SK-N-SH treated with all-trans-retinoic acid at 6 μM for 48 hours (cell line): ENCODE measurements around the gene PIP5K1C.
A peak's percentile ranks its signal among the peaks of the same experiment; 100 is the strongest.

ENCODE experiments used
- ATAC-seq: fragments of 200-7000 bp; cut with Tn5 transposase; 3 replicates; pipeline ENCODE4 v1.9.1; 2020; ENCODE audit warnings: mild to moderate bottlenecking, moderate library complexity
- ARNTL ChIP-seq: fragments of 450-650 bp; formaldehyde crosslinking; IDR thresholded peaks from 2 replicates; pipeline ENCODE4 v1.5.0; 2020; ENCODE audit warnings: low read depth, mild to moderate bottlenecking, moderate library complexity, borderline replicate concordance
- BACH2 ChIP-seq: fragments of 250-450 bp; sonication (Bioruptor Pico); IDR thresholded peaks from 2 replicates; pipeline ENCODE4 v1.9.0; 2021; ENCODE audit warnings: mild to moderate bottlenecking, borderline replicate concordance
- CSDC2 ChIP-seq: fragments of 250-450 bp; sonication (Bioruptor Pico); IDR thresholded peaks from 2 replicates; pipeline ENCODE4 v1.5.0; 2020; ENCODE audit warnings: mild to moderate bottlenecking, moderate library complexity
- ESRRG ChIP-seq: fragments of 250-450 bp; sonication (Bioruptor Pico); IDR thresholded peaks from 2 replicates; pipeline ENCODE4 v1.6.1; 2021; ENCODE audit warnings: mild to moderate bottlenecking
- GLIS3 ChIP-seq: fragments of 250-450 bp; sonication (Bioruptor Pico); IDR thresholded peaks from 2 replicates; pipeline ENCODE4 v1.5.0; 2020; ENCODE audit warnings: mild to moderate bottlenecking, moderate library complexity
- ISL1 ChIP-seq: fragments of 250-450 bp; sonication (Bioruptor Pico); IDR thresholded peaks from 2 replicates; pipeline ENCODE4 v2.1.2; 2022; ENCODE audit warnings: mild to moderate bottlenecking, moderate library complexity
- OSR1 ChIP-seq: fragments of 250-450 bp; sonication (Bioruptor Pico); IDR thresholded peaks from 2 replicates; pipeline ENCODE4 v1.8.0; 2022; ENCODE audit warnings: moderate library complexity, mild to moderate bottlenecking, inconsistent platforms
- PATZ1 ChIP-seq: fragments of 250-450 bp; sonication (Bioruptor Pico); IDR thresholded peaks from 2 replicates; pipeline ENCODE4 v1.8.0; 2020; ENCODE audit warnings: mild to moderate bottlenecking, moderate library complexity, borderline replicate concordance
- POU6F1 ChIP-seq: fragments of 250-450 bp; sonication (Bioruptor Pico); IDR thresholded peaks from 2 replicates; pipeline ENCODE4 v1.8.0; 2021; ENCODE audit warnings: low read depth, mild to moderate bottlenecking, moderate library complexity, borderline replicate concordance
- PPARA ChIP-seq: fragments of 250-450 bp; sonication (Bioruptor Pico); IDR thresholded peaks from 2 replicates; pipeline ENCODE4 v1.5.0; 2020; ENCODE audit warnings: mild to moderate bottlenecking, borderline replicate concordance
- RARB ChIP-seq: fragments of 250-450 bp; sonication (Bioruptor Pico); IDR thresholded peaks from 2 replicates; pipeline ENCODE4 v1.8.0; 2021; ENCODE audit warnings: mild to moderate bottlenecking, moderate library complexity
- SNAI2 ChIP-seq: fragments of 250-450 bp; sonication (Bioruptor Pico); IDR thresholded peaks from 2 replicates; pipeline ENCODE4 v1.5.0; 2020; ENCODE audit warnings: mild to moderate bottlenecking, moderate library complexity
- TCF4 ChIP-seq: fragments of 250-450 bp; sonication (Bioruptor Pico); IDR thresholded peaks from 2 replicates; pipeline ENCODE4 v1.8.0; 2021; ENCODE audit warnings: mild to moderate bottlenecking, moderate library complexity, borderline replicate concordance
- TOX ChIP-seq: fragments of 250-450 bp; sonication (Bioruptor Pico); IDR thresholded peaks from 2 replicates; pipeline ENCODE4 v1.8.0; 2021; ENCODE audit warnings: mild to moderate bottlenecking, moderate library complexity, borderline replicate concordance
- ZC3H10 ChIP-seq: fragments of 250-450 bp; sonication (Bioruptor Pico); IDR thresholded peaks from 2 replicates; pipeline ENCODE4 v1.5.1; 2021; ENCODE audit warnings: mild to moderate bottlenecking, moderate library complexity
- ZFP30 ChIP-seq: fragments of 450-650 bp; formaldehyde crosslinking; IDR thresholded peaks from 2 replicates; pipeline ENCODE4 v1.5.0; 2022; ENCODE audit warnings: mild to moderate bottlenecking, moderate library complexity
- ZNF565 ChIP-seq: fragments of 450-650 bp; formaldehyde crosslinking; conservative IDR thresholded peaks from 2 replicates; pipeline ENCODE4 v1.5.0; 2020; ENCODE audit warnings: low read depth, mild to moderate bottlenecking, moderate library complexity
- ZNF70 ChIP-seq: fragments of 450-650 bp; formaldehyde crosslinking; IDR thresholded peaks from 2 replicates; pipeline ENCODE4 v1.5.0; 2020; ENCODE audit warnings: mild to moderate bottlenecking, moderate library complexity
- ZNF8 ChIP-seq: fragments of 450-650 bp; formaldehyde crosslinking; IDR thresholded peaks from 2 replicates; pipeline ENCODE4 v1.5.0; 2020; ENCODE audit warnings: mild to moderate bottlenecking, moderate library complexity
- TF ChIP-seq, protein P1 (sequence below): fragments of 250-450 bp; sonication (Bioruptor Pico); IDR thresholded peaks from 2 replicates; pipeline ENCODE4 v1.5.0; 2020; ENCODE audit warnings: mild to moderate bottlenecking, moderate library complexity
- TF ChIP-seq, protein P2 (sequence below): fragments of 250-450 bp; sonication (Bioruptor Pico); IDR thresholded peaks from 2 replicates; pipeline ENCODE4 v1.5.1; 2021; ENCODE audit warnings: mild to moderate bottlenecking, moderate library complexity
- TF ChIP-seq, protein P3 (sequence below): fragments of 250-450 bp; sonication (Bioruptor Pico); IDR thresholded peaks from 2 replicates; pipeline ENCODE4 v1.5.1; 2020; ENCODE audit warnings: low read depth, mild to moderate bottlenecking, moderate library complexity

The PIP5K1C gene

GRCh38 chr19:3730457-3730958, 30.2 kb upstream of the PIP5K1C start:
- no peak for ATAC-seq
- TF ChIP-seq ZNF70 (CRISPR knock-in tag): no peak
- TF ChIP-seq ZC3H10 (CRISPR knock-in tag): no peak
- no peak for TF ChIP-seq ZNF565 (CRISPR knock-in tag)
- TF ChIP-seq ARNTL (CRISPR knock-in tag): no peak
- TF ChIP-seq ZFP30 (CRISPR knock-in tag): no peak
- no peak for TF ChIP-seq GLIS3 (CRISPR knock-in tag)
- TF ChIP-seq ZNF8: no peak
- TF ChIP-seq, protein P1, sequence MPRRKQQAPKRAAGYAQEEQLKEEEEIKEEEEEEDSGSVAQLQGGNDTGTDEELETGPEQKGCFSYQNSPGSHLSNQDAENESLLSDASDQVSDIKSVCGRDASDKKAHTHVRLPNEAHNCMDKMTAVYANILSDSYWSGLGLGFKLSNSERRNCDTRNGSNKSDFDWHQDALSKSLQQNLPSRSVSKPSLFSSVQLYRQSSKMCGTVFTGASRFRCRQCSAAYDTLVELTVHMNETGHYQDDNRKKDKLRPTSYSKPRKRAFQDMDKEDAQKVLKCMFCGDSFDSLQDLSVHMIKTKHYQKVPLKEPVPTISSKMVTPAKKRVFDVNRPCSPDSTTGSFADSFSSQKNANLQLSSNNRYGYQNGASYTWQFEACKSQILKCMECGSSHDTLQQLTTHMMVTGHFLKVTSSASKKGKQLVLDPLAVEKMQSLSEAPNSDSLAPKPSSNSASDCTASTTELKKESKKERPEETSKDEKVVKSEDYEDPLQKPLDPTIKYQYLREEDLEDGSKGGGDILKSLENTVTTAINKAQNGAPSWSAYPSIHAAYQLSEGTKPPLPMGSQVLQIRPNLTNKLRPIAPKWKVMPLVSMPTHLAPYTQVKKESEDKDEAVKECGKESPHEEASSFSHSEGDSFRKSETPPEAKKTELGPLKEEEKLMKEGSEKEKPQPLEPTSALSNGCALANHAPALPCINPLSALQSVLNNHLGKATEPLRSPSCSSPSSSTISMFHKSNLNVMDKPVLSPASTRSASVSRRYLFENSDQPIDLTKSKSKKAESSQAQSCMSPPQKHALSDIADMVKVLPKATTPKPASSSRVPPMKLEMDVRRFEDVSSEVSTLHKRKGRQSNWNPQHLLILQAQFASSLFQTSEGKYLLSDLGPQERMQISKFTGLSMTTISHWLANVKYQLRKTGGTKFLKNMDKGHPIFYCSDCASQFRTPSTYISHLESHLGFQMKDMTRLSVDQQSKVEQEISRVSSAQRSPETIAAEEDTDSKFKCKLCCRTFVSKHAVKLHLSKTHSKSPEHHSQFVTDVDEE (CRISPR knock-in tag): no peak
- no peak for TF ChIP-seq TCF4
- TF ChIP-seq ESRRG (CRISPR knock-in tag): no peak
- no peak for TF ChIP-seq PATZ1
- TF ChIP-seq, protein P2, sequence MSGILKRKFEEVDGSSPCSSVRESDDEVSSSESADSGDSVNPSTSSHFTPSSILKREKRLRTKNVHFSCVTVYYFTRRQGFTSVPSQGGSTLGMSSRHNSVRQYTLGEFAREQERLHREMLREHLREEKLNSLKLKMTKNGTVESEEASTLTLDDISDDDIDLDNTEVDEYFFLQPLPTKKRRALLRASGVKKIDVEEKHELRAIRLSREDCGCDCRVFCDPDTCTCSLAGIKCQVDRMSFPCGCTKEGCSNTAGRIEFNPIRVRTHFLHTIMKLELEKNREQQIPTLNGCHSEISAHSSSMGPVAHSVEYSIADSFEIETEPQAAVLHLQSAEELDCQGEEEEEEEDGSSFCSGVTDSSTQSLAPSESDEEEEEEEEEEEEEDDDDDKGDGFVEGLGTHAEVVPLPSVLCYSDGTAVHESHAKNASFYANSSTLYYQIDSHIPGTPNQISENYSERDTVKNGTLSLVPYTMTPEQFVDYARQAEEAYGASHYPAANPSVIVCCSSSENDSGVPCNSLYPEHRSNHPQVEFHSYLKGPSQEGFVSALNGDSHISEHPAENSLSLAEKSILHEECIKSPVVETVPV (CRISPR knock-in tag): no peak
- no peak for TF ChIP-seq ISL1 (CRISPR knock-in tag)
- no peak for TF ChIP-seq POU6F1 (CRISPR knock-in tag)
- no peak for TF ChIP-seq OSR1 (CRISPR knock-in tag)
- TF ChIP-seq SNAI2 (CRISPR knock-in tag): no peak
- TF ChIP-seq PPARA (CRISPR knock-in tag): no peak
- TF ChIP-seq TOX (CRISPR knock-in tag): no peak

- TF ChIP-seq ISL1 (CRISPR knock-in tag): no peak
- TF ChIP-seq SNAI2 (CRISPR knock-in tag): no peak
- TF ChIP-seq, protein P2 (CRISPR knock-in tag): no peak
- TF ChIP-seq ZNF70 (CRISPR knock-in tag): no peak
- no peak for TF ChIP-seq OSR1 (CRISPR knock-in tag)
- no peak for TF ChIP-seq PPARA (CRISPR knock-in tag)
- TF ChIP-seq GLIS3 (CRISPR knock-in tag): no peak
- no peak for TF ChIP-seq RARB (CRISPR knock-in tag)
- no peak for TF ChIP-seq ZNF8
- no peak for TF ChIP-seq TOX (CRISPR knock-in tag)
- TF ChIP-seq, protein P3, sequence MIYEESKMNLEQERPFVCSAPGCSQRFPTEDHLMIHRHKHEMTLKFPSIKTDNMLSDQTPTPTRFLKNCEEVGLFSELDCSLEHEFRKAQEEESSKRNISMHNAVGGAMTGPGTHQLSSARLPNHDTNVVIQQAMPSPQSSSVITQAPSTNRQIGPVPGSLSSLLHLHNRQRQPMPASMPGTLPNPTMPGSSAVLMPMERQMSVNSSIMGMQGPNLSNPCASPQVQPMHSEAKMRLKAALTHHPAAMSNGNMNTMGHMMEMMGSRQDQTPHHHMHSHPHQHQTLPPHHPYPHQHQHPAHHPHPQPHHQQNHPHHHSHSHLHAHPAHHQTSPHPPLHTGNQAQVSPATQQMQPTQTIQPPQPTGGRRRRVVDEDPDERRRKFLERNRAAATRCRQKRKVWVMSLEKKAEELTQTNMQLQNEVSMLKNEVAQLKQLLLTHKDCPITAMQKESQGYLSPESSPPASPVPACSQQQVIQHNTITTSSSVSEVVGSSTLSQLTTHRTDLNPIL (CRISPR knock-in tag): no peak
- no peak for TF ChIP-seq CSDC2 (CRISPR knock-in tag)
- no peak for TF ChIP-seq ARNTL (CRISPR knock-in tag)
- no peak for TF ChIP-seq ZNF565 (CRISPR knock-in tag)
- TF ChIP-seq TCF4: no peak
- TF ChIP-seq, protein P1 (CRISPR knock-in tag): no peak
- no peak for TF ChIP-seq BACH2 (CRISPR knock-in tag)
- TF ChIP-seq POU6F1 (CRISPR knock-in tag): no peak
- no peak for TF ChIP-seq ZC3H10 (CRISPR knock-in tag)
- TF ChIP-seq, all 23 proteins: peak for 0
Observed at GRCh38 chr19:3725640-3726310, 25.5 kb upstream of the PIP5K1C start.

More at GRCh38 chr19:3725640-3726310, 25.5 kb upstream of the PIP5K1C start:
- ATAC-seq: peak; percentile 63
